Lower lobe of right lung (tissue), 2 donors: ENCODE data around the gene NKX2-4. TPM values are rescaled to one million over a fixed set of nuclear protein-coding genes. Genes with fewer than 3 reads are reported as not detected.

Experiments
- ATAC-seq, 2 donors: fragments of 200-7000 bp; cut with Tn5 transposase; one replicate each; pipeline ENCODE4 v1.9.1; 2020 to 2022; ENCODE audit warnings: mild to moderate bottlenecking in 2 of 2, moderate library complexity in 2 of 2
- DNase-seq: peaks from one replicate; pipeline ENCODE4 v3.0.0-alpha.2; 2020
- H3K27ac ChIP-seq: fragments of 200-600 bp; one replicate; pipeline ENCODE4 v1.8.0; 2022
- H3K27me3 ChIP-seq: fragments of 200-600 bp; one replicate; pipeline ENCODE4 v1.8.0; 2022; ENCODE audit warnings: low read depth
- H3K36me3 ChIP-seq: fragments of 200-600 bp; one replicate; pipeline ENCODE4 v1.8.0; 2022; ENCODE audit warnings: mild to moderate bottlenecking
- H3K4me1 ChIP-seq: fragments of 200-600 bp; one replicate; pipeline ENCODE4 v1.8.0; 2022
- H3K4me3 ChIP-seq: fragments of 200-600 bp; one replicate; pipeline ENCODE4 v1.8.0; 2022; ENCODE audit warnings: mild to moderate bottlenecking
- H3K9me3 ChIP-seq: fragments of 200-600 bp; one replicate; pipeline ENCODE4 v1.8.0; 2022
- intact Hi-C: fragments of 100-400 bp; cut with DNase I; formaldehyde crosslinking; loops from one replicate; pipeline ENCODE4 v1.11.0; 2022
- total RNA-seq: library from RNA; stranded (reverse); fragmentation: NEBNext Ultra II Directional; extraction: Animal tissue kit (Norgen Biotek cat#: 25700); gene quantifications from one replicate; pipeline ENCODE4 v1.2.1, GENCODE V29; 2021
- TF ChIP-seq, protein P1 (sequence below): fragments of 200-600 bp; IDR thresholded peaks from one replicate; pipeline ENCODE4 v1.8.0; 2022; ENCODE audit warnings: antibody characterized with exemption, mild to moderate bottlenecking
- donor health status: DM: no; HTN: yes; CAD: no; lungs with severe emphysema.

NKX2-4 gene
- total RNA-seq, 1 donor from 2014 or later, result not detected

DNA sequence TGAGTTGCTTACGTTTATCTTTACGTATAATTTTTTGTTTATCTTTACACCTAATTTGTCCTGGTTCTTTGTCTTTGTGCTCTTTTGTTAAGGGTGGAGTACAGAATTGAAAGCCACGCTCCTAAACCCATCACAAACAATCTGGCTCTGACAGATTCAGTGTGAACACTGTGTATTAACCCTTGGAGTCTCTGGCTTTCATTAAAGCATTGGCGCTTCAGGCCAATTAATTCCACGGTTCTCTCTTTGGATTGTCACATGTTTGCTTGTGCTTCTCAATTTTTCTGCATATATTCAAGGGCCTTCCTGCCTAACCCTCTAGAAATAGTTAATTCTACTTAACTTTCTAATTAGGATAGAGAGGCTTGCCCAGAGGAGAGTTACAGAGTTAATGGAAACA is 38.6 kb downstream of the NKX2-4 start:
- H3K4me1 ChIP-seq, result peaks cover 19% of the 10 kb centered on the region
- no peaks in the 10 kb centered on the region for H3K9me3 ChIP-seq
- TF ChIP-seq, protein P1, sequence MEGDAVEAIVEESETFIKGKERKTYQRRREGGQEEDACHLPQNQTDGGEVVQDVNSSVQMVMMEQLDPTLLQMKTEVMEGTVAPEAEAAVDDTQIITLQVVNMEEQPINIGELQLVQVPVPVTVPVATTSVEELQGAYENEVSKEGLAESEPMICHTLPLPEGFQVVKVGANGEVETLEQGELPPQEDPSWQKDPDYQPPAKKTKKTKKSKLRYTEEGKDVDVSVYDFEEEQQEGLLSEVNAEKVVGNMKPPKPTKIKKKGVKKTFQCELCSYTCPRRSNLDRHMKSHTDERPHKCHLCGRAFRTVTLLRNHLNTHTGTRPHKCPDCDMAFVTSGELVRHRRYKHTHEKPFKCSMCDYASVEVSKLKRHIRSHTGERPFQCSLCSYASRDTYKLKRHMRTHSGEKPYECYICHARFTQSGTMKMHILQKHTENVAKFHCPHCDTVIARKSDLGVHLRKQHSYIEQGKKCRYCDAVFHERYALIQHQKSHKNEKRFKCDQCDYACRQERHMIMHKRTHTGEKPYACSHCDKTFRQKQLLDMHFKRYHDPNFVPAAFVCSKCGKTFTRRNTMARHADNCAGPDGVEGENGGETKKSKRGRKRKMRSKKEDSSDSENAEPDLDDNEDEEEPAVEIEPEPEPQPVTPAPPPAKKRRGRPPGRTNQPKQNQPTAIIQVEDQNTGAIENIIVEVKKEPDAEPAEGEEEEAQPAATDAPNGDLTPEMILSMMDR, result no peak
- intact Hi-C loops, result no loop called here
- DNase-seq, result no peak
- no peak overlapping the region for H3K27ac ChIP-seq
- H3K36me3 ChIP-seq, result peaks cover 73% of the 10 kb centered on the region
- no peaks in the 10 kb centered on the region for H3K27me3 ChIP-seq
- H3K4me3 ChIP-seq, result no peak overlapping the region
- no peak for ATAC-seq

DNA sequence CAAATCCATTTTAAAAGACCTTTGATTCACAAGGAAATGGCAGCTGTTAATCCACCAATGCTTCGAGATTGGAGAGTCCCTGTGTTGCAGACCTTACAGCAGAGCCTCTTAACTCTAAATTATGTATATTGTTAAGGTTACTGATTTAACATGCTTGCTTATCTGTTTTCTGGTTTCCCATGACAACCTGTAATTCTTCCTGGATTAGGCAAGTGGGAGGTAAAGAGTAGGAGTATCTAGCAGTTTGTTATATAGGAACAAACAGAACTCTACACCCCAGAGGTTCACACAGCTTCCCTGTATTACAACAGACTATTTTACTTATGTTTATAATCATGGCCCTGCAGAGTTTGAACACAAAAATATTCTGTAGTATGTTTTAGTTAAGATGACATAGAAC is 39.5 kb downstream of the NKX2-4 start:
- intact Hi-C loops, result no loop called here
- ATAC-seq (peak; percentile 47 to 66), DNase-seq (no peak)
- peaks cover 19% of the 10 kb centered on the region for H3K4me1 ChIP-seq
- no peaks in the 10 kb centered on the region for H3K9me3 ChIP-seq
- H3K4me3 ChIP-seq, result no peak overlapping the region
- no peak overlapping the region for H3K27ac ChIP-seq
- peaks cover 64% of the 10 kb centered on the region for H3K36me3 ChIP-seq
- H3K27me3 ChIP-seq, result no peaks in the 10 kb centered on the region
- TF ChIP-seq, protein P1, result no peak

DNA sequence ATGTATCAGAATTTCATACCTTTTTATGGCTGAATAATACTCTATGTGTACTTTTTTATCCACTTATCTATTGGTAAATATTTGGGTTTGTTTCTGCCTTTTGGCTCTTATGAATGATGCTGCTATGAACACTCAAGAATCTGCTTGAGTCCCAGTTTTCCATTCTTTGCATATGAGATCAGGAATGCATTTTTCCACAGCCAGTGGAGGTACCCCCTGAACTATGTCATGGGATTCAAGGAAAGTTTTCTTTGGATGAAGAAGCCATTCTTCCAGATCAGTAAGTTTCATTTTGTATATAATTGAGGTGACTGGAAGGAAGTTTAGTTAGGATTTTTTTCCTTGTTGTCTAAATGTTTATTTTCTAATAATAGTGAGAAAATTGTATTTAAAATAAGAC is 40.9 kb downstream of the NKX2-4 start:
- no peak overlapping the region for H3K4me3 ChIP-seq
- intact Hi-C loops, result no loop called here
- TF ChIP-seq, protein P1, result no peak

DNA sequence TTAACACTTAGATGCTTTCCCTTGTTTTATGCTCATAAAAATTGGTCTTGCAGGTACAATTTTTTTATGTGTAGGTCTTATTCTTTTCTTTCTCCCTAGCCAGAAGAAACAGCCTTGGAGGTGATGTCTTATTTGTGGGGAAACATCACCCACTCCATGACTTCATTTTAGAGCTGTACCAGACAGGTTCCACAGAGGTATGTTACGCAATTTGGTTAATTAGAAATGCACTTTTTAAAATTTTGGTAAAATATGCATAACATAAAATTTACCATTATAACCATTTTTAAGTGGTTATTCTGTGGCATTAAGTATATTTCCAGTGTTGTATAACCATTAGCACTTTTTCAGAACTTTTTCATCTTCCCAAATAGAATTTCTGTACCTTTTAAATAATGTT is 41.3 kb downstream of the NKX2-4 start:
- no peaks in the 10 kb centered on the region for H3K27me3 ChIP-seq
- DNase-seq, result no peak
- H3K4me1 ChIP-seq, result peaks cover 9% of the 10 kb centered on the region
- no peaks in the 10 kb centered on the region for H3K9me3 ChIP-seq
- intact Hi-C loops, result no loop called here
- H3K4me3 ChIP-seq, result no peak overlapping the region
- no peak for ATAC-seq
- peaks cover 59% of the 10 kb centered on the region for H3K36me3 ChIP-seq
- TF ChIP-seq, protein P1, result no peak
- H3K27ac ChIP-seq, result no peak overlapping the region

More for the DNA sequence above, 40.9 kb downstream of the NKX2-4 start:
- no peak for ATAC-seq
- no peaks in the 10 kb centered on the region for H3K27me3 ChIP-seq
- peaks cover 14% of the 10 kb centered on the region for H3K4me1 ChIP-seq
- no peak overlapping the region for H3K27ac ChIP-seq
- H3K36me3 ChIP-seq, result peaks cover 55% of the 10 kb centered on the region
- DNase-seq, result no peak
- no peaks in the 10 kb centered on the region for H3K9me3 ChIP-seq

DNA sequence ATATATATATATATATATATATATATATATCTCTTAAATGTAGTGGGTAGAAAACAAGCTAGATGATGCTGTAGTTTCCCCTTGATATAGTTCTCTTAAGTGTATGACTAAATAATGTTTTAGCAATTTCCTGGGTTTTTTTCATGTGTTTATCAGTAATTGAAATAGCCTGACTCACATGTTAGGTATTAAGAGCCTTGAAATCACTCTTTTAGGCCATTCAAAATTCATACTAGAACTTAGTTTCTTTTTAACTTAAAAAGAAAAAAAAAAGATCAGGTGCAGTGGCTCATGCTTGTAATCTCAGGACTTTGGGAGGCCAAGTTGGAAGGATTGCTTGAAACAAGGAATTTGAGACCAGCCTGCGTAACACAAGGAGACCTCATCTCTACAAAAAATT is 44.1 kb downstream of the NKX2-4 start:
- TF ChIP-seq, protein P1, result no peak
- Histone ChIP-seq H3K9me3 (no peaks in the 10 kb centered on the region), H3K36me3 (peaks cover 69% of the 10 kb centered on the region), H3K27ac (no peak overlapping the region), H3K27me3 (no peaks in the 10 kb centered on the region), H3K4me1 (no peaks in the 10 kb centered on the region), H3K4me3 (no peak overlapping the region)
- intact Hi-C loops, result no loop called here
- DNase-seq (no peak), ATAC-seq (no peak)

DNA sequence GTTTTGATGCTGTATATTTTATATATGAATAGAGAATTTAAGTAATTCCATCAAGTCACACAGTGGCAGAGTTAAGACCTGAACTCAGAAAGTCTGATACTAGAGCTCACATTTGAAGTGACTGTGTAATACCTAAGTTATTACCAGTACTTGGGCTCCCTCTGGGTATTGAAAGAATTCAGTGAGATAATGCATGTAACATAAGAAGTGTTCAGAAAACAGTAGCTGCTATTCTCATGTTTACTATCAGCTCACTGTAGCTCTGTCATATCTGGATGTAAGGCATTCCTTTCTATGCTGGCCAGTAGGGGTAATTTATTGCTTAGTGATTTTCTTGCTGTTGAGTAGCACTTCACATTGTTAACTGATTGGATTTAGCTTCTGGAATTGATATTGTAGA is 44.6 kb downstream of the NKX2-4 start:
- no peak for DNase-seq
- H3K27me3 ChIP-seq, result no peaks in the 10 kb centered on the region
- no peaks in the 10 kb centered on the region for H3K4me1 ChIP-seq
- TF ChIP-seq, protein P1, result no peak
- no peak overlapping the region for H3K27ac ChIP-seq
- intact Hi-C loops, result no loop called here
- H3K9me3 ChIP-seq, result no peaks in the 10 kb centered on the region
- no peak overlapping the region for H3K4me3 ChIP-seq
- H3K36me3 ChIP-seq, result peaks cover 69% of the 10 kb centered on the region
- no peak for ATAC-seq
